ENCODE results near the gene NRXN3.

- no peak for TF ChIP-seq CTCF (conservative IDR thresholded peaks at IDR 0.05; ENCODE audit: low read depth, low read length)
- no peak for TF ChIP-seq EZH2phosphoT487 (IDR thresholded peaks at IDR 0.05; ENCODE audit: borderline replicate concordance, low read length)
- TF ChIP-seq EZH2 (IDR thresholded peaks at IDR 0.05; ENCODE audit: low read length, unreplicated experiment) = no peak
Observed at GRCh38 chr14:78705989-78706388, 535.8 kb downstream of the NRXN3 start.
